ENCODE measurements around the gene LRRC57.
A peak's percentile ranks its signal among the peaks of the same experiment; 100 is the strongest.
"Not testable (repeated sequence)": the region's sequence is repeated elsewhere in the genome, so short reads cannot be mapped to it uniquely, and the experiment has no call there.

LRRC57 gene

GRCh38 chr15:42548249-42549031, at the start of gene LRRC57, which contains the start of gene HAUS2:
TSS of gene LRRC57 (minus strand) at chr15:42548793. CDS start at chr15:42548434, 359 bp downstream.
TSS of gene HAUS2 (plus strand) at chr15:42548838. CDS start at chr15:42548873, 35 bp downstream.
- peak; percentile 91 for DNase-seq (ENCODE audit: low spot score)

GRCh38 chr15:42595626-42596240, 47.1 kb upstream of the LRRC57 start:
- peak; percentile 21 for DNase-seq (ENCODE audit: low spot score)

GRCh38 chr15:42594095-42594494, 45.5 kb upstream of the LRRC57 start:
- peak; percentile 27 for DNase-seq (ENCODE audit: low spot score)

- DNase-seq (ENCODE audit: low spot score), result peak; percentile 53
These were observed 44.5 kb upstream of the LRRC57 start for GRCh38 chr15:42593143-42593542.

GRCh38 chr15:42592716-42593115, 44.1 kb upstream of the LRRC57 start:
- no peak for DNase-seq (ENCODE audit: low spot score)

GRCh38 chr15:42591238-42591934, 42.8 kb upstream of the LRRC57 start:
- peak; percentile 73 for DNase-seq (ENCODE audit: low spot score)

DNA sequence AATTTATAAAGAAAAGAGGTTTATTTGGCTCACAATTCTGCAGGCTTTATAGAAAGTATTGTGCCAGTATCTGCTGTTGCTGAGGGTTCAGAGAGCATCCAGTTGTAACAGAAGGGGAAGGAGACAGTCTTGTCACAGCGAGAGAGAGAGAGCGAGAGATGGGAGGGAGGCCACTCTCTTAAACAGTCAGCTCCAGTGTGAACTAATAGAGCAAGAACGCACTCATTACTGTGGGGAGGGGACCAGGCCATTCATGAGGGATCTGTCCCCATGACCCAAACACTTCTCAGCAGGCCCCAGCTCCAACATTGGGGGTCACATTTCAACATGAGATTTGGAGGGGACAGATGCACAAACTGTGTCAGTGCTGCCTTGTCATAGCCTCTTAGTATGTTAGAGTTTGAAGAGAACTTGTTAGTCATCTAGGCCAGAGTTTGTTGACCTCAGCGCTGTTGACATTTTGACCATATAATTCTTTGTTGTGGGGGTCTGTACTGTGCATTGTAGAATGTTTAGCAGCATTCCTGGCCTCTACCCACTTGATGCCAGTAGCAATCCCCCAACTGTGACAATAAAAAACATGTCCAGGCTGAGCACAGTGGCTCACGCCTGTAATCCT, 42.1 kb upstream of the LRRC57 start:
- no peak for DNase-seq (ENCODE audit: low spot score)

- DNase-seq (ENCODE audit: low spot score), result no peak
These were observed 35.6 kb upstream of the LRRC57 start for GRCh38 chr15:42584031-42584765.

GRCh38 chr15:42582569-42583375, 34.2 kb upstream of the LRRC57 start:
- no peak for DNase-seq (ENCODE audit: low spot score)

DNA sequence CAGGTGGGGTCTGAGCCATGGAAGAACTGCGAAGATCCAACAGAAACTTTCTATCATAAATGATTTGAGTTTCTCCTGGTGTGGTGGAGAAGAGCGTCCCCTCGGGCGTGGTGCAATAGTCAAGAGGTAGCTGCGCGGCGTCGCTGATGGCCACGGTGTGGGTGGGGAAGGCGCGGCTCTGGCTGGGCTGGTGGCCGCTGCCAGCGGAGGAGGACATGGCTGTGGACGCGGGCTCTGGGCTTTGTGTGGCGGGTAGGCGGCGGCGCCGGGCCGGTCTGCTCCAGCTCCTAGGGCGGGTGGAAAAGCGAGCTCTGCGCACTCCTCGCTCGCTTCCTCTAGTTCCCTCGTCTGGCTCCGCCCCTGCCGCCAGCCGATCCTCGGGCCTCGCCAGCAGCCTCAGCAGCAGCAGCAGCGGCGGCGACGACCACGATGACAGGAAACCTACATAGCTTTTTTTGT, 32.7 kb upstream of the LRRC57 start:
- DNase-seq (ENCODE audit: low spot score), result peak; percentile 85

GRCh38 chr15:42578984-42579537, 30.5 kb upstream of the LRRC57 start:
- no peak for DNase-seq (ENCODE audit: low spot score)

- DNase-seq (ENCODE audit: low spot score), result peak; percentile 56
These were observed 29.0 kb upstream of the LRRC57 start for GRCh38 chr15:42577514-42578031.

GRCh38 chr15:42576776-42577175, 28.2 kb upstream of the LRRC57 start:
- no peak for DNase-seq (ENCODE audit: low spot score)

GRCh38 chr15:42576040-42576594, 27.5 kb upstream of the LRRC57 start:
- no peak for DNase-seq (ENCODE audit: low spot score)

DNA sequence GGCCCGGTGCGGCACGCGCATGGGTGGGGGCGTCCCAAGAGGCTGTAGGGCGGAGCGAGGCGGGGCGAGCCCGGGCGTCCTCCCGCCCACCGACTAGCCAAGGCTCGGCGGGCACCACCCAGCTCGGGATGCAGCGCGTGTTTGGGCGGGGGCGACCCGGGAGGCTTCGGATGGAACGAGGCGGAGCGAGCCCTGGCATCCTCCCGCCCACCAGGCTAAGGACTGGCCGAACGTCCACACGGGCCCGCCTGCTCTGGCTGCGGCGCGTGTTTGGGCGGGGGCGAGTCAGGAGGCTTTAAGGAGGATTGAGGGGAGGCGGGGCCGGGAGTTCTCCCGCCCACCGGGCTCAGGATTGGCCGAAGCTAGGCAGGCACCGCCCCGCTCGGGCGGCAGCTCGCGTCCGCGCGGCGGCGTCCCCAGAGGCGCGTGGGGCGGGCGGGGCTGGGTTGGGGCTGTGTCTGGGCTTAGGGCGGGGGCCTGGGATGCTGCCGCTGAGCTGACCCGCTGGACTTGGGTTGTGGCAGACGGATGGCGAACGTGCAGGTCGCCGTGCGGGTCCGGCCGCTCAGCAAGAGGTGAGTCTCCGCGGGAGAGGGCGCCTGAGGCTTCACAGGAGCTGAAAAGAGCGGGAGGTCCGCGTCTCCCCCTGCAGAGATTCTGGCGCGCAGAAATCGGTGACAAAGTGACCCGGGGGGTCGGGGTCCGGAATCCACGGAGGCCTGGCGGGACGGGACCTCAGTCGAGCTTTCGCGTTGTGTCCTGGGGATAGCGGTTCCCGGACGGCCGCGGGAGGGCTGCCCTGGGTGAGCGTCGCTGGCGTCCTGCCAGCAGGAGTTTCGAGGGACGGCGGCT, 26.8 kb upstream of the LRRC57 start, which contains the start of gene STARD9:
TSS of gene STARD9 (plus strand) at position 419 of the 852 bp plus-strand sequence. CDS start at position 529, 110 bp downstream.
- DNase-seq (ENCODE audit: low spot score), result peak; percentile 97

DNA sequence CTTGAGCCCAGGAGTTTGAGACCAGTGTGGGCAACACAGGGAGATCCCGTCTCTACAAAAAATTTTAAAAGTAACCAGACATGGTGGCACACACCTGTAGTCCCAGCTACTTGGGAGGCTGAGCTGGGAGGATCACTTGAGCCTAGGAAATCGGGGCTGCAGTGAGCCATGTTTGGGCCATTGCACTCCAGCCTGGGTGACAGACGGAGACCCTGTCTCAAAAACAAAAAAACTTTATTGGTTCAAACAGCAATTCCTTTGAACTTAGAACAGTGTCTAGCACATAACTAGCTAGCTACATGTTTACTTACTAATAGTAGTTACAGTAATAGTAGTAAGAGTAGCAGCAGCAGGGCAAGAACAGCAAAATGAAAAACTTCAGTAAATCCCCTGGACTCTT, 10.1 kb upstream of the LRRC57 start:
- DNase-seq (ENCODE audit: low spot score), result no peak

DNA sequence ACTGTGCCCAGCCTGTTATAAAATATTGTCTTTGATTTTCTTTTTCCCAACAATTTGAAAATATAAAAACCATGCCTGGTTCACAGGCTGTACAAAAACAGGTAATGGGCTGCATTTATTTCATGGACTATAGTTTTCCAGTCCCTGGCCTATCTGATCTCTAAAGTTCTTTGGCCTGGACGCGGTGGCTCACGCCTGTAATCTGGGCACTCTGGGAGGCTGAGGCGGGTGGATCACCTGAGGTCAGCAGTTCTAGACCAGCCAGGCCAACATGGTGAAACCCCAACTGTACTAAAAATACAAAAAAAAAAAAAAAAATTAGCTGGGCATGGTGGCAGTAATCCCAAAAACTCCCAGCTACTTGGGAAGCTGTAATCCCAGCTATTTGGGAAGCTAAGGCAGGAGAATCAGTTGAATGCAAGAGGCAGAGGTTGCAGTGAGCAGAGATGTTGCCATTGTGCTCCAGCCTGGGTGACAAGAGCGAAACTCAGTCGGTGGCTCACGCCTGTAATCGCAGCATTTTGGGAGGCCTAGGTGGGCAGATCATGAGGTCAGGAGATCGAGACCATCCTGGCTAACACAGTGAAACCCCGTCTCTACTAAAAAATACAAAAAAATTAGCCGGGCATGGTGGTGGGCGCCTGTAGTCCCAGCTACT, 8.1 kb upstream of the LRRC57 start:
- not testable (repeated sequence) for DNase-seq (ENCODE audit: low spot score)

DNA sequence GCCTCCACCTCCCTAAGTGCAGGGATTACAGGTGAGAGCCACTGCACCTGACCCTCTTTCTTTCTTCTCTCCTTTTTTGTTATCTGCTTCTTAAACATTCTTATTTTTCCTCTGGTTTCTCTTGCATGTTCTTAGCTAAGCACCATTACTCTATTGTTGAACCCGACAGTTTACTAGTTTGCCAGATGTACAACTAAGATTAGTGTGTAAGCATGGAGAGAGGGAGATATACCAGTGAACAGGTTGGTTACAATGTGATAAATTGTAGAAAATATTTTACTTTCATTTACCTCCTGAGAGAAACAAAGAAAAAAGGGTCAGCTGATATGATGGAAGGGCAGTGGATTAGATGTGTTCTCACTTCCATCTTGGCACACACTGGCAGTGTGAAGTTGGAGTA, 5.0 kb upstream of the LRRC57 start:
- DNase-seq (ENCODE audit: low spot score), result no peak

Data from GM03348 (cell line).